Measurements from ENCODE around the gene CLEC4D. TPM values are rescaled to one million over a fixed set of nuclear protein-coding genes. Genes with fewer than 3 reads are reported as not detected.
A peak's percentile ranks its signal among the peaks of the same experiment; 100 is the strongest.

The CLEC4D gene
- total RNA-seq, 1 experiment from 2014 or later, result not detected

GRCh38 chr12:8544295-8544694 is 31.0 kb downstream of the CLEC4D start:
- Histone ChIP-seq H3K27me3 (ENCODE audit: insufficient read depth, low read length) (no peaks in the 10 kb centered on the region; the same call in 1 of the 2 replicates), H3K9ac (ENCODE audit: low read length) (no peak overlapping the region), H3K4me3 (replicated peaks in 1 of 2; ENCODE audit: low read depth in 1 of 2, low read length in 2 of 2) (no peak overlapping the region), H3K4me2 (ENCODE audit: low read length) (peak overlapping the region; percentile 34), H3K9me2 (ENCODE audit: insufficient read depth) (no peaks in the 10 kb centered on the region), H3K4me1 (ENCODE audit: control insufficient read depth in 1 of 2, insufficient read depth in 2 of 2, low read length in 2 of 2) (no peaks in the 10 kb centered on the region), H3K36me3 (ENCODE audit: control insufficient read depth in 1 of 2, insufficient read depth in 2 of 2, low read length in 2 of 2) (no peaks in the 10 kb centered on the region), H3K79me2 (ENCODE audit: insufficient read depth, low read length) (no peaks in the 10 kb centered on the region), H4K20me1 (ENCODE audit: insufficient read depth) (no peaks in the 10 kb centered on the region), H2AFZ (ENCODE audit: low read depth, low read length, poor library complexity, severe bottlenecking) (peak overlapping the region; percentile 13), H3K27ac (ENCODE audit: low read depth, low read length) (no peak overlapping the region), H3K9me3 (ENCODE audit: control insufficient read depth in 1 of 2, insufficient read depth in 1 of 2, low read depth in 1 of 2, low read length in 2 of 2) (no peaks in the 10 kb centered on the region)
- TF ChIP-seq EZH2 (IDR thresholded peaks at IDR 0.05), result no peak
- TF ChIP-seq CBX3 (IDR thresholded peaks at IDR 0.05; ENCODE audit: low read depth), result no peak
- TF ChIP-seq YY1 (IDR thresholded peaks at IDR 0.05; ENCODE audit: extremely low read depth, insufficient replicate concordance, low read depth, low read length), result no peak
- no peak for TF ChIP-seq POLR2AphosphoS5 (IDR thresholded peaks at IDR 0.05; ENCODE audit: low read depth, low read length)
- TF ChIP-seq REST (IDR thresholded peaks at IDR 0.05; ENCODE audit: low read depth), result no peak
- no peak for TF ChIP-seq ZBTB33 (IDR thresholded peaks at IDR 0.05; ENCODE audit: extremely low read depth, insufficient replicate concordance, low read length)
- TF ChIP-seq EZH2phosphoT487 (IDR thresholded peaks at IDR 0.05; ENCODE audit: borderline replicate concordance), result no peak
- no peak for TF ChIP-seq SP1 (IDR thresholded peaks at IDR 0.05; ENCODE audit: low read depth)
- peak; percentile 66 for TF ChIP-seq RAD21 (IDR thresholded peaks at IDR 0.05; ENCODE audit: low read depth)
- peak; percentile 49 to 88 (median 82); a peak in 5 of 6 replicates for TF ChIP-seq CTCF (IDR thresholded peaks at IDR 0.05 in 2 of 3, conservative IDR thresholded peaks at IDR 0.05 in 1 of 3; ENCODE audit: borderline replicate concordance in 1 of 3, insufficient read depth in 1 of 3, low read depth in 2 of 3, low read length in 2 of 3)
- ATAC-seq, result peak; percentile 91
- peak; percentile 35 for DNase-seq (ENCODE audit: low read depth, low spot score)
- CTCF ChIA-PET, result interaction anchor here (0.6 to 2.5 kb wide), 51 partner anchors 8 to 520 kb away, joined by 3 to 51 read pairs (median 5); partner anchors contain the start of gene AICDA
- intact Hi-C loops (cut with micrococcal nuclease), result loop anchor here (1.0 to 10.0 kb wide), 3 partner anchors 65 to 505 kb away; partner anchors contain the start of gene A2ML1
- BruUV-seq (replicated peaks), result no TSS peak
- POLR2A ChIA-PET, result interaction anchor here (1.0 kb wide), 1 partner anchor 113 kb away, joined by 4 read pairs; no protein-coding TSS in a partner anchor
- RAD21 ChIA-PET (ENCODE audit: low non-redundant PET in 1 of 2, low total read pairs in 2 of 2, uncharacterized antibody in 2 of 2, unreplicated experiment in 2 of 2), result interaction anchor here (0.7 to 1.7 kb wide), 6 partner anchors 65 to 505 kb away, joined by 3 to 12 read pairs (median 5); no protein-coding TSS in a partner anchor

Measured in HCT116 (cell line).